ENCODE measurements around the gene SRD5A1.

SRD5A1 gene

DNA sequence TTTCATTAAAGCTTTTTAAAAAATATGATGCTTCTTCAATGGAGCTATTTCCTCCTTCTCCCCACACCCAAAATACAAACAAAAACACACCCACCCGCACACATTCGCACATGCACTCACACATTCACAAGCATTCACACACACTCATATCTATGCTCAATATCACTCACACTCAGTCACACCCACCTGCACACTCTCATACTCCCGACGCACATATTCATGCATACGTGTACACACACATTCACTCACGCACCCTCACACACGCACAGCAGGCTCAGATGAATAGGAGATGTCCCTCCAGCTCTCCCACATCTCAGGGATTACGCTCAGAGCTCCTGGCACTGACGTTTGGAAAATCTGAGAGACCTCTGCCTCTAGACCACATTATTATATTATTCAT lies 54.3 kb downstream of the SRD5A1 start:
- H3K4me1 ChIP-seq (ENCODE audit: control insufficient read depth in 1 of 2, insufficient read depth in 1 of 2, low read depth in 1 of 2, low read length in 1 of 2): no peaks in the 10 kb centered on the region
- no peaks in the 10 kb centered on the region for H3K9me3 ChIP-seq
- no peak for TF ChIP-seq CTCF (IDR thresholded peaks at IDR 0.05)
- no peaks in the 10 kb centered on the region for H3K36me3 ChIP-seq
- H3K27ac ChIP-seq: no peak overlapping the region
- H3K4me3 ChIP-seq (ENCODE audit: low read depth in 1 of 2, low read length in 1 of 2): no peak overlapping the region
- peaks cover 96% of the 10 kb centered on the region for H3K27me3 ChIP-seq

- Histone ChIP-seq H3K27me3 (peaks cover 93% of the 10 kb centered on the region), H3K9me3 (no peaks in the 10 kb centered on the region), H3K36me3 (no peaks in the 10 kb centered on the region), H3K4me1 (ENCODE audit: control insufficient read depth in 1 of 2, insufficient read depth in 1 of 2, low read depth in 1 of 2, low read length in 1 of 2) (no peaks in the 10 kb centered on the region), H3K27ac (no peak overlapping the region), H3K4me3 (ENCODE audit: low read depth in 1 of 2, low read length in 1 of 2) (no peak overlapping the region)
- TF ChIP-seq CTCF (IDR thresholded peaks at IDR 0.05): no peak
These were observed 59.7 kb downstream of the SRD5A1 start for GRCh38 chr5:6692906-6693305.

DNA sequence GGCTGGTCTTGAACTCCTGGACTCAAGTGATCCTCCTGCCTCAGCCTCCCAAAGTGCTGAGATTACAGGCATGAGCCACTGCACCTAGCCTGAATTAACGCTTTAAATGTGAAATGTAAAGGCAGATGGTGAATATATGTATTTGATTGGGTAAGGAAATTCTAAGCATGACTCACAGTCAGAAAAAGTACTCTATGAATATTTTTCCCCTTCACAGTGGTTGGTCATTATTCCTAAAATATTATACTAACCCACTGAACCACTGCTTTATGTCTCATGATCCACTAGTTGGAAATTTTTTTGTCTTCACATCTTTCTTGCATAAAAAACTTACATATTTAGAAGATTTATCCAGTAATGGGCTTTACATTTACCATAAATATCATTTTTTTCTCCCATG lies 65.5 kb downstream of the SRD5A1 start:
- Histone ChIP-seq H3K4me3 (ENCODE audit: low read depth in 1 of 2, low read length in 1 of 2) (no peak overlapping the region), H3K4me1 (ENCODE audit: control insufficient read depth in 1 of 2, insufficient read depth in 1 of 2, low read depth in 1 of 2, low read length in 1 of 2) (peaks cover 3% of the 10 kb centered on the region in 2 experiments), H3K27me3 (peaks cover 85% of the 10 kb centered on the region), H3K27ac (no peak overlapping the region), H3K9me3 (no peaks in the 10 kb centered on the region), H3K36me3 (no peaks in the 10 kb centered on the region)
- TF ChIP-seq CTCF (IDR thresholded peaks at IDR 0.05): no peak

GRCh38 chr5:6699357-6699756 lies 66.1 kb downstream of the SRD5A1 start:
- Histone ChIP-seq H3K36me3 (no peaks in the 10 kb centered on the region), H3K9me3 (no peaks in the 10 kb centered on the region), H3K4me3 (ENCODE audit: low read depth in 1 of 2, low read length in 1 of 2) (no peak overlapping the region), H3K27me3 (peaks cover 81% of the 10 kb centered on the region), H3K27ac (no peak overlapping the region), H3K4me1 (ENCODE audit: control insufficient read depth in 1 of 2, insufficient read depth in 1 of 2, low read depth in 1 of 2, low read length in 1 of 2) (peaks cover 10% of the 10 kb centered on the region in 2 experiments)
- TF ChIP-seq CTCF (IDR thresholded peaks at IDR 0.05): no peak

DNA sequence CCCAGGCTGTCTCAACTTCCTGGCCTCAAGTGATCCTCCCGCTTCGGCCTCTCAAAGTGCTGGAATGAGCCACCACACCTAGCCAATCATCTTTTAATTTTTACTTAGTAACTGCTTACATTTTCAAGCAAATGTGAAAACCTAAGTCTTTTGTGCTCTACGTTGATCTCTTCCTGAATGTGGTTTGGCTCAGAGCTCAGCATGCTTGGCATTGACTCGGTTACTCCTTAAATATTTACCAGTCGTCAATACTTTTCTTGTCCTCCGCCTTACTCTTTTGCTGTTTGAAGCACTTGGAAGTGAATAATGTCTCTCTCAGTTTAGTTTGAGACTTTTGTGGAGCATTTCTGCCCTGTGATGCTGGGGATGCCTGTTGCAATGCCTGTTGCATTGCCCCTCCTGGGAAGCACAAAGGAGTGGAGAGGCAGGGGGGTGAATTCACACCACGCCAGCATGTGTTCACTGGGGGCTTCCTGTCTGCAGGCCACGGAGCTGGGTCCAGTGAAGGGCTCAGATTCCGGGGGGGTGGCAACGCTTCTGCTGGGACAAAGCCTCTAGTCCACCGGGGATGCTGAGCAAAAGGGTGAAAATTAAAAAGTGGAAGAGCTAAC lies 66.9 kb downstream of the SRD5A1 start:
- H3K27me3 ChIP-seq: peaks cover 73% of the 10 kb centered on the region
- no peaks in the 10 kb centered on the region for H3K36me3 ChIP-seq
- H3K4me3 ChIP-seq (ENCODE audit: low read depth in 1 of 2, low read length in 1 of 2): no peak overlapping the region
- peaks cover 18% of the 10 kb centered on the region in 2 experiments for H3K4me1 ChIP-seq (ENCODE audit: control insufficient read depth in 1 of 2, insufficient read depth in 1 of 2, low read depth in 1 of 2, low read length in 1 of 2)
- no peak for TF ChIP-seq CTCF (IDR thresholded peaks at IDR 0.05)
- H3K9me3 ChIP-seq: no peaks in the 10 kb centered on the region
- H3K27ac ChIP-seq: no peak overlapping the region
